GM12878 (cell line): ENCODE data around the gene KRT7. TPM values are rescaled to one million over a fixed set of nuclear protein-coding genes. Genes with fewer than 3 reads are reported as not detected.

Experiments used
- ATAC-seq: fragments of 200-7000 bp; cut with Tn5 transposase; 3 replicates; pipeline ENCODE4 v1.9.1; 2020; ENCODE audit warnings: mild to moderate bottlenecking, moderate library complexity
- BruUV-seq: library from RNA; stranded (reverse); fragments of 400-500 nt; replicated peaks from 2 replicates; lab custom pipeline; 2021; lab: Mats Ljungman, UMichigan
- CTCF ChIA-PET: fragments of 300-600 bp; sonication (Branson Sonifier 250); formaldehyde crosslinking; extraction: SDS; loops from one replicate; lab custom pipeline; 2021; ENCODE audit warnings: inconsistent platforms; lab: Yijun Ruan, JAX
- POLR2A ChIA-PET: fragments of 350-600 bp; formaldehyde crosslinking; extraction: SDS; loops from one replicate; lab custom pipeline; 2021; ENCODE audit warnings: inconsistent platforms; lab: Charles Lee
- RAD21 ChIA-PET: fragments of 300-600 bp; sonication (Branson Sonifier 250); formaldehyde crosslinking; loops from one replicate; lab custom pipeline; 2023; ENCODE audit warnings: antibody characterized with exemption; ENCODE audit not compliant: unreplicated experiment; lab: Charles Lee
- SMC1A ChIA-PET: fragments of 300-600 bp; sonication (Branson Sonifier 250); formaldehyde crosslinking; loops from one replicate; lab custom pipeline; 2023; ENCODE audit not compliant: unreplicated experiment, uncharacterized antibody; lab: Charles Lee
- DNase-seq: peaks from one replicate; pipeline ENCODE4 v3.0.0-alpha.2; 2011; ENCODE audit warnings: low read depth, low spot score
- FAIRE-seq: peaks from 3 replicates; lab custom pipeline; 2011; peaks lifted over from hg19 to GRCh38; lab: Jason Lieb, UNC
- H2AFZ ChIP-seq: 2 replicates; pipeline ENCODE4 v1.6.0; 2011; ENCODE audit warnings: low read depth, low read length, control low read depth; ENCODE audit not compliant: control insufficient read depth
- H3K27ac ChIP-seq: 2 replicates; pipeline ENCODE4 v1.5.1; 2011; ENCODE audit warnings: control low read depth; ENCODE audit not compliant: control insufficient read depth, insufficient read depth
- H3K27me3 ChIP-seq, 2 experiments: replicated peaks in 1 of 2; 2 replicates each; pipeline versions ENCODE4 v1.6.0 to v1.6.1; 2011; ENCODE audit warnings: low read length in 1 of 2; ENCODE audit not compliant: control insufficient read depth in 2 of 2, insufficient read depth in 2 of 2
- H3K36me3 ChIP-seq, 2 experiments: 2 replicates each; pipeline ENCODE4 v1.5.1; 2011; ENCODE audit warnings: low read length in 1 of 2; ENCODE audit not compliant: control insufficient read depth in 2 of 2, insufficient read depth in 2 of 2
- H3K4me1 ChIP-seq: 2 replicates; pipeline ENCODE4 v1.6.1; 2011; ENCODE audit warnings: mild to moderate bottlenecking, low read length, moderate library complexity, mixed read lengths; ENCODE audit not compliant: control insufficient read depth, insufficient read depth
- H3K4me2 ChIP-seq: 2 replicates; pipeline ENCODE4 v1.6.0; 2011; ENCODE audit warnings: control low read depth; ENCODE audit not compliant: control insufficient read depth, insufficient read depth
- H3K4me3 ChIP-seq: fragments of 200-600 bp; sonication (generic); 2 replicates; pipeline ENCODE4 v1.5.1; 2016
- H3K79me2 ChIP-seq: 2 replicates; pipeline ENCODE4 v1.6.0; 2011; ENCODE audit warnings: low read length; ENCODE audit not compliant: control insufficient read depth, insufficient read depth
- H3K9ac ChIP-seq: 2 replicates; pipeline ENCODE4 v1.8.0; 2011; ENCODE audit warnings: low read length, control low read depth, mixed read lengths; ENCODE audit not compliant: control insufficient read depth, insufficient read depth
- H3K9me3 ChIP-seq: replicated peaks from 3 replicates; pipeline ENCODE4 v1.5.1; 2011; ENCODE audit warnings: mild to moderate bottlenecking, low read length; ENCODE audit not compliant: control insufficient read depth, insufficient read depth
- H4K20me1 ChIP-seq: 2 replicates; pipeline ENCODE4 v1.6.0; 2011; ENCODE audit not compliant: control insufficient read depth, insufficient read depth
- BACH1 ChIP-seq: fragments of 450-650 bp; IDR thresholded peaks from 2 replicates; pipeline ENCODE4 v1.6.1; 2017; ENCODE audit warnings: mild to moderate bottlenecking, borderline replicate concordance
- BHLHE40 ChIP-seq, 2 experiments: fragments of 450-650 bp in 1 of 2; IDR thresholded peaks; 2 replicates each; pipeline ENCODE4 v1.6.1; 2011 to 2017; ENCODE audit warnings: low read depth in 2 of 2, borderline replicate concordance in 1 of 2, improper control_type of control experiment in 1 of 2, low read length in 1 of 2, mild to moderate bottlenecking in 1 of 2
- CBFB ChIP-seq: IDR thresholded peaks from 2 replicates; pipeline ENCODE4 v1.6.1; 2016; ENCODE audit warnings: antibody characterized with exemption, low read depth
- CBX5 ChIP-seq: sonication (generic); IDR thresholded peaks from 2 replicates; pipeline ENCODE4 v1.6.1; 2016; ENCODE audit warnings: low read depth, moderate library complexity, mild to moderate bottlenecking, inconsistent platforms
- CHD2 ChIP-seq: IDR thresholded peaks from 2 replicates; pipeline ENCODE4 v1.6.1; 2011; ENCODE audit warnings: low read depth, low read length, improper control_type of control experiment, borderline replicate concordance
- CREB1 ChIP-seq: IDR thresholded peaks from 2 replicates; pipeline ENCODE4 v1.6.1; 2012; ENCODE audit warnings: low read depth, mild to moderate bottlenecking, inconsistent platforms
- FOS ChIP-seq: IDR thresholded peaks from 3 replicates; pipeline ENCODE4 v1.6.1; 2011; ENCODE audit warnings: borderline replicate concordance; ENCODE audit not compliant: insufficient read length; ENCODE audit errors: extremely low read depth
- HDAC2 ChIP-seq: fragments of 200-600 bp; sonication (generic); IDR thresholded peaks from 2 replicates; pipeline ENCODE4 v1.6.1; 2017
- KLF5 ChIP-seq: fragments of 450-650 bp; IDR thresholded peaks from 2 replicates; pipeline ENCODE4 v1.6.1; 2014; ENCODE audit warnings: mild to moderate bottlenecking; ENCODE audit not compliant: partially characterized antibody
- MYC ChIP-seq: IDR thresholded peaks from 2 replicates; pipeline ENCODE4 v1.6.1; 2011; ENCODE audit warnings: mild to moderate bottlenecking, low read length, moderate library complexity, inconsistent platforms; ENCODE audit not compliant: insufficient read depth, insufficient replicate concordance, insufficient read length, severe bottlenecking
- POLR2A ChIP-seq: IDR thresholded peaks from 2 replicates; pipeline ENCODE4 v1.6.1; 2011; ENCODE audit warnings: low read depth, mild to moderate bottlenecking, low read length
- RAD51 ChIP-seq: fragments of 450-650 bp; IDR thresholded peaks from 2 replicates; pipeline ENCODE4 v1.6.1; 2016; ENCODE audit warnings: moderate library complexity, mild to moderate bottlenecking, inconsistent platforms
- RCOR1 ChIP-seq: conservative IDR thresholded peaks from 2 replicates; pipeline ENCODE4 v1.6.1; 2012; ENCODE audit warnings: low read depth, low read length, improper control_type of control experiment
- RELA ChIP-seq: fragments of 450-650 bp; IDR thresholded peaks from 2 replicates; pipeline ENCODE4 v1.8.0; 2014; ENCODE audit warnings: borderline replicate concordance; ENCODE audit not compliant: partially characterized antibody
- TCF3 ChIP-seq: IDR thresholded peaks from 2 replicates; pipeline ENCODE4 v1.6.1; 2012; ENCODE audit warnings: low read depth, mild to moderate bottlenecking, low read length, borderline replicate concordance; ENCODE audit not compliant: insufficient read depth
- USF2 ChIP-seq: IDR thresholded peaks from 2 replicates; pipeline ENCODE4 v1.6.1; 2011; ENCODE audit warnings: low read depth, low read length, improper control_type of control experiment, borderline replicate concordance
- ZBTB33 ChIP-seq: fragments of 450-650 bp; IDR thresholded peaks from 2 replicates; pipeline ENCODE4 v1.6.1; 2017; ENCODE audit warnings: mild to moderate bottlenecking
- WGBS: methylation state at CpG from one replicate; pipeline ENCODE4 v1.1.6; 2016; ENCODE audit warnings: low lambda C conversion rate; ENCODE audit not compliant: insufficient replicate concordance, insufficient coverage; ENCODE audit errors: missing lambda C conversion rate; 5-methylcytosine and 5-hydroxymethylcytosine counted together
- in situ Hi-C: fragments of 300-500 bp; cut with MboI; formaldehyde crosslinking; loops from 9 replicates; pipeline ENCODE4 v1.14.3; 2018; ENCODE audit warnings: mixed read lengths
- intact Hi-C: fragments of 100-400 bp; cut with micrococcal nuclease; formaldehyde crosslinking; loops from one replicate; pipeline ENCODE4 v1.14.2; 2022; ENCODE audit not compliant: unreplicated experiment
- polyA plus RNA-seq, 11 experiments: library from polyadenylated mRNA; depleted of rRNA in 4 of 11; unstranded in 6 of 11; stranded (reverse) in 5 of 11; fragments of >200 nt; fragmentation: Nextera tagmentation in 4 of 11; fragmentation: Illumina TruSeq in 1 of 11; extraction: Ambion mirVana in 4 of 11; extraction: Trizol in 1 of 11; gene quantifications; 1 replicate in 1 of 11; 2 replicates in 10 of 11; pipeline versions ENCODE4 v1.2.1 to v1.2.3, GENCODE V29; 2011 to 2016; ENCODE audit warnings: inconsistent platforms in 2 of 11, missing spikeins in 2 of 11, low read depth in 1 of 11
- total RNA-seq, 4 experiments: library from RNA; depleted of rRNA in 3 of 4; stranded (reverse); fragments of >200 nt in 3 of 4; fragmentation: Illumina TruSeq in 1 of 4; extraction: Trizol in 1 of 4; gene quantifications; 2 replicates each; pipeline versions ENCODE4 v1.2.1 to v1.2.3, GENCODE V29; 2013 to 2021

Gene KRT7
- total and polyA plus RNA-seq, 10 of the 15 experiments (the other 5 are each of a cell fraction or from before 2014, with no cell fraction given), result 0.90 to 18.7 (median 4.8) TPM

GRCh38 chr12:52184813-52185212 lies 48.2 kb upstream of the KRT7 start (continued):
- TF ChIP-seq USF2, result no peak
- TF ChIP-seq, all 136 proteins: peak for 0

- no peak overlapping the region for H3K4me2 ChIP-seq
- no TSS peak for BruUV-seq
- TF ChIP-seq RAD51 (no peak), CHD2 (no peak), CBX5 (no peak), RELA (no peak), CREB1 (no peak), MYC (no peak), RCOR1 (no peak), BHLHE40 (IDR thresholded peaks at IDR 0.05; ENCODE audit: borderline replicate concordance in 1 of 2, low read depth in 2 of 2, low read length in 1 of 2) (no peak), CBFB (no peak), TCF3 (no peak), POLR2A (no peak), ZBTB33 (no peak), KLF5 (no peak), FOS (no peak), BACH1 (no peak), HDAC2 (no peak), USF2 (no peak)
- H3K4me1 ChIP-seq, result no peaks in the 10 kb centered on the region
- no peak overlapping the region for H2AFZ ChIP-seq
- no peaks in the 10 kb centered on the region for H3K36me3 ChIP-seq
- no peak for ATAC-seq
- in situ Hi-C loops (no loop called here), intact Hi-C loops (no loop called here)
- WGBS, result 35% methylated on average over 16 of the region's 16 CpGs
- H3K9ac ChIP-seq, result no peak overlapping the region
- no peaks in the 10 kb centered on the region for H3K79me2 ChIP-seq
- H3K27ac ChIP-seq, result no peak overlapping the region
- no peak for DNase-seq
- no peak for FAIRE-seq
- SMC1A ChIA-PET, result no interaction called here
- H4K20me1 ChIP-seq, result no peaks in the 10 kb centered on the region
- H3K27me3 ChIP-seq, result no peaks in the 10 kb centered on the region; a peak in 1 of 4 replicates
- no peak overlapping the region for H3K4me3 ChIP-seq
- CTCF ChIA-PET, result interaction anchor here (0.9 to 1.4 kb wide), 2 partner anchors 10 to 28 kb away, joined by 3 read pairs; no protein-coding TSS in a partner anchor
- POLR2A ChIA-PET, result no interaction called here
- RAD21 ChIA-PET, result no interaction called here
- no peaks in the 10 kb centered on the region for H3K9me3 ChIP-seq
Observed at GRCh38 chr12:52185400-52185967, 47.6 kb upstream of the KRT7 start.
